H1 (cell line): ENCODE data around the gene PRTG. TPM values are rescaled to one million over a fixed set of nuclear protein-coding genes. Genes with fewer than 3 reads are reported as not detected.

ENCODE experiments used
- EZH2 ChIP-seq: fragments of 200-600 bp; sonication (generic); IDR thresholded peaks from 2 replicates; pipeline ENCODE4 v1.7.1; 2012; ENCODE audit warnings: low read depth, mild to moderate bottlenecking, moderate library complexity, low read length, inconsistent platforms; ENCODE audit not compliant: severe bottlenecking
- GABPA ChIP-seq: IDR thresholded peaks from 2 replicates; pipeline ENCODE4 v1.6.1; 2011; ENCODE audit warnings: mild to moderate bottlenecking, low read length, moderate library complexity, borderline replicate concordance; ENCODE audit not compliant: insufficient read depth
- SP4 ChIP-seq: IDR thresholded peaks from 2 replicates; pipeline ENCODE4 v1.6.1; 2012; ENCODE audit warnings: low read length, inconsistent platforms
- polyA plus RNA-seq, 7 experiments: library from polyadenylated mRNA; depleted of rRNA in 3 of 7; stranded (reverse) in 5 of 7; unstranded in 2 of 7; fragments of >200 nt in 5 of 7; fragments of 200-250 nt in 2 of 7; gene quantifications; 1 replicate in 5 of 7; 2 replicates in 1 of 7; 4 replicates in 1 of 7; pipeline versions ENCODE4 v1.2.1 to v1.2.3, GENCODE V29; 2011 to 2013; ENCODE audit warnings: missing spikeins in 2 of 7, mixed read lengths in 2 of 7
- total RNA-seq: library from RNA; stranded (reverse); fragmentation: NEBNext Ultra II Directional; extraction: Animal tissue kit (Norgen Biotek cat#: 25700); gene quantifications from 2 replicates; pipeline ENCODE4 v1.2.1, GENCODE V29; 2021
- TF ChIP-seq, protein P1 (sequence below): fragments of 300-600 bp; sonication (generic); IDR thresholded peaks from 2 replicates; pipeline ENCODE4 v1.7.1; 2012; ENCODE audit warnings: low read length, moderate library complexity, mild to moderate bottlenecking, inconsistent platforms; ENCODE audit not compliant: insufficient replicate concordance

PRTG gene
- total and polyA plus RNA-seq, 2 of the 8 experiments (the other 6 are each of a cell fraction or from before 2014, with no cell fraction given) = 3.1 to 3.2 TPM

GRCh38 chr15:55669270-55669669 is 73.7 kb downstream of the PRTG start (continued):
- TF ChIP-seq SP4 (no peak), GABPA (no peak), EZH2 (no peak)
- TF ChIP-seq, protein P1, sequence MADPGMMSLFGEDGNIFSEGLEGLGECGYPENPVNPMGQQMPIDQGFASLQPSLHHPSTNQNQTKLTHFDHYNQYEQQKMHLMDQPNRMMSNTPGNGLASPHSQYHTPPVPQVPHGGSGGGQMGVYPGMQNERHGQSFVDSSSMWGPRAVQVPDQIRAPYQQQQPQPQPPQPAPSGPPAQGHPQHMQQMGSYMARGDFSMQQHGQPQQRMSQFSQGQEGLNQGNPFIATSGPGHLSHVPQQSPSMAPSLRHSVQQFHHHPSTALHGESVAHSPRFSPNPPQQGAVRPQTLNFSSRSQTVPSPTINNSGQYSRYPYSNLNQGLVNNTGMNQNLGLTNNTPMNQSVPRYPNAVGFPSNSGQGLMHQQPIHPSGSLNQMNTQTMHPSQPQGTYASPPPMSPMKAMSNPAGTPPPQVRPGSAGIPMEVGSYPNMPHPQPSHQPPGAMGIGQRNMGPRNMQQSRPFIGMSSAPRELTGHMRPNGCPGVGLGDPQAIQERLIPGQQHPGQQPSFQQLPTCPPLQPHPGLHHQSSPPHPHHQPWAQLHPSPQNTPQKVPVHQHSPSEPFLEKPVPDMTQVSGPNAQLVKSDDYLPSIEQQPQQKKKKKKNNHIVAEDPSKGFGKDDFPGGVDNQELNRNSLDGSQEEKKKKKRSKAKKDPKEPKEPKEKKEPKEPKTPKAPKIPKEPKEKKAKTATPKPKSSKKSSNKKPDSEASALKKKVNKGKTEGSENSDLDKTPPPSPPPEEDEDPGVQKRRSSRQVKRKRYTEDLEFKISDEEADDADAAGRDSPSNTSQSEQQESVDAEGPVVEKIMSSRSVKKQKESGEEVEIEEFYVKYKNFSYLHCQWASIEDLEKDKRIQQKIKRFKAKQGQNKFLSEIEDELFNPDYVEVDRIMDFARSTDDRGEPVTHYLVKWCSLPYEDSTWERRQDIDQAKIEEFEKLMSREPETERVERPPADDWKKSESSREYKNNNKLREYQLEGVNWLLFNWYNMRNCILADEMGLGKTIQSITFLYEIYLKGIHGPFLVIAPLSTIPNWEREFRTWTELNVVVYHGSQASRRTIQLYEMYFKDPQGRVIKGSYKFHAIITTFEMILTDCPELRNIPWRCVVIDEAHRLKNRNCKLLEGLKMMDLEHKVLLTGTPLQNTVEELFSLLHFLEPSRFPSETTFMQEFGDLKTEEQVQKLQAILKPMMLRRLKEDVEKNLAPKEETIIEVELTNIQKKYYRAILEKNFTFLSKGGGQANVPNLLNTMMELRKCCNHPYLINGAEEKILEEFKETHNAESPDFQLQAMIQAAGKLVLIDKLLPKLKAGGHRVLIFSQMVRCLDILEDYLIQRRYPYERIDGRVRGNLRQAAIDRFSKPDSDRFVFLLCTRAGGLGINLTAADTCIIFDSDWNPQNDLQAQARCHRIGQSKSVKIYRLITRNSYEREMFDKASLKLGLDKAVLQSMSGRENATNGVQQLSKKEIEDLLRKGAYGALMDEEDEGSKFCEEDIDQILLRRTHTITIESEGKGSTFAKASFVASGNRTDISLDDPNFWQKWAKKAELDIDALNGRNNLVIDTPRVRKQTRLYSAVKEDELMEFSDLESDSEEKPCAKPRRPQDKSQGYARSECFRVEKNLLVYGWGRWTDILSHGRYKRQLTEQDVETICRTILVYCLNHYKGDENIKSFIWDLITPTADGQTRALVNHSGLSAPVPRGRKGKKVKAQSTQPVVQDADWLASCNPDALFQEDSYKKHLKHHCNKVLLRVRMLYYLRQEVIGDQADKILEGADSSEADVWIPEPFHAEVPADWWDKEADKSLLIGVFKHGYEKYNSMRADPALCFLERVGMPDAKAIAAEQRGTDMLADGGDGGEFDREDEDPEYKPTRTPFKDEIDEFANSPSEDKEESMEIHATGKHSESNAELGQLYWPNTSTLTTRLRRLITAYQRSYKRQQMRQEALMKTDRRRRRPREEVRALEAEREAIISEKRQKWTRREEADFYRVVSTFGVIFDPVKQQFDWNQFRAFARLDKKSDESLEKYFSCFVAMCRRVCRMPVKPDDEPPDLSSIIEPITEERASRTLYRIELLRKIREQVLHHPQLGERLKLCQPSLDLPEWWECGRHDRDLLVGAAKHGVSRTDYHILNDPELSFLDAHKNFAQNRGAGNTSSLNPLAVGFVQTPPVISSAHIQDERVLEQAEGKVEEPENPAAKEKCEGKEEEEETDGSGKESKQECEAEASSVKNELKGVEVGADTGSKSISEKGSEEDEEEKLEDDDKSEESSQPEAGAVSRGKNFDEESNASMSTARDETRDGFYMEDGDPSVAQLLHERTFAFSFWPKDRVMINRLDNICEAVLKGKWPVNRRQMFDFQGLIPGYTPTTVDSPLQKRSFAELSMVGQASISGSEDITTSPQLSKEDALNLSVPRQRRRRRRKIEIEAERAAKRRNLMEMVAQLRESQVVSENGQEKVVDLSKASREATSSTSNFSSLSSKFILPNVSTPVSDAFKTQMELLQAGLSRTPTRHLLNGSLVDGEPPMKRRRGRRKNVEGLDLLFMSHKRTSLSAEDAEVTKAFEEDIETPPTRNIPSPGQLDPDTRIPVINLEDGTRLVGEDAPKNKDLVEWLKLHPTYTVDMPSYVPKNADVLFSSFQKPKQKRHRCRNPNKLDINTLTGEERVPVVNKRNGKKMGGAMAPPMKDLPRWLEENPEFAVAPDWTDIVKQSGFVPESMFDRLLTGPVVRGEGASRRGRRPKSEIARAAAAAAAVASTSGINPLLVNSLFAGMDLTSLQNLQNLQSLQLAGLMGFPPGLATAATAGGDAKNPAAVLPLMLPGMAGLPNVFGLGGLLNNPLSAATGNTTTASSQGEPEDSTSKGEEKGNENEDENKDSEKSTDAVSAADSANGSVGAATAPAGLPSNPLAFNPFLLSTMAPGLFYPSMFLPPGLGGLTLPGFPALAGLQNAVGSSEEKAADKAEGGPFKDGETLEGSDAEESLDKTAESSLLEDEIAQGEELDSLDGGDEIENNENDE = no peak
